ENCODE measurements around the gene SND1.

SND1 gene

DNA sequence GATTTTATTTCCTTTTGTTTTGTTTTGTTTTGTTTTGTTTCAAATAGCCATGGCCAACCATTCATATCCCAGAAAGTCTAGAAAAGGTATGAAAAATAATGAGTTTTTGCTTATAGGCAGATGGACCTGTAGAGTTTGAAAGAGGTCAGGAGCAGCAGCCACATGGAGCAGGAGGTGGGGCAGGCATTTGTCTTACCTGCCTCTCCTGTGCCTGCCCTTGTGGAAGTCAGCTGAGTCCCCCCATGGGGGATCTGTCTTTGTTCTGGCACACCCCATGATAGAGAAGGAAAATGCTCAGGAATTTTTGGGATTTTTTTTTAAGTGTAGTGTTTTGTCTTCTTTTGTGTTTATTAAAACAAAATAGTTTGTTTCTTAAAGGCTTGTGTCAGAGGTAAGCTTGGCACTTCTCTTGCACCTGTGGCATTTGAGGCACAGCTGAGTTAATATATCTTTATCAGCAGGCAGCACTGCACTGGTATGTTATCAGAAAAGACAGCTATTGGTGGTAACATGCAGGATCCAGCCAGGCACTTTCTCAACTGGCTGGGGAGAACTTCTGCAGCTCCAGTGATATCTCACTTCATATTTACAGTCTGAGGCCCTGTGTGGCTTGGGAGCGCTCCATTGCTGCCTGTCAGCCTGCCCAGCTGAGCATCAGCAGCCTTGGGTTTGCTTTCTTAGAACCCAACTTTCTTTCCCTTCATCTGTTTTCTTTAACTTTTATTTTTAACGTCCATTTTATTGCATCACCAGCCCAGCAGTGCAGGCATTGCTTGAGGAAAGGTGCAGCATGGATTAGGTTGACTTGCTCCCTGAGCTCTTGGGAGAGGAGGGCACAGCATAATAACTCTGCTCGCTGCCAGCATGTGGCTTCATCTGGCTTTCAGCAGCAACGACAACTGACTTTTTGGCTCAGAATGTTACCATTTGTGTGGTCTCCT, 334.9 kb downstream of the SND1 start:
- no peak for DNase-seq (ENCODE audit: extremely low read depth, low read depth)
- TF ChIP-seq, protein P1, sequence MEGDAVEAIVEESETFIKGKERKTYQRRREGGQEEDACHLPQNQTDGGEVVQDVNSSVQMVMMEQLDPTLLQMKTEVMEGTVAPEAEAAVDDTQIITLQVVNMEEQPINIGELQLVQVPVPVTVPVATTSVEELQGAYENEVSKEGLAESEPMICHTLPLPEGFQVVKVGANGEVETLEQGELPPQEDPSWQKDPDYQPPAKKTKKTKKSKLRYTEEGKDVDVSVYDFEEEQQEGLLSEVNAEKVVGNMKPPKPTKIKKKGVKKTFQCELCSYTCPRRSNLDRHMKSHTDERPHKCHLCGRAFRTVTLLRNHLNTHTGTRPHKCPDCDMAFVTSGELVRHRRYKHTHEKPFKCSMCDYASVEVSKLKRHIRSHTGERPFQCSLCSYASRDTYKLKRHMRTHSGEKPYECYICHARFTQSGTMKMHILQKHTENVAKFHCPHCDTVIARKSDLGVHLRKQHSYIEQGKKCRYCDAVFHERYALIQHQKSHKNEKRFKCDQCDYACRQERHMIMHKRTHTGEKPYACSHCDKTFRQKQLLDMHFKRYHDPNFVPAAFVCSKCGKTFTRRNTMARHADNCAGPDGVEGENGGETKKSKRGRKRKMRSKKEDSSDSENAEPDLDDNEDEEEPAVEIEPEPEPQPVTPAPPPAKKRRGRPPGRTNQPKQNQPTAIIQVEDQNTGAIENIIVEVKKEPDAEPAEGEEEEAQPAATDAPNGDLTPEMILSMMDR (IDR thresholded peaks at IDR 0.05; ENCODE audit: low read depth, low read length, missing control alignments): no peak
- H3K4me3 ChIP-seq (replicated peaks; ENCODE audit: low read depth, low read length): no peak overlapping the region

DNA sequence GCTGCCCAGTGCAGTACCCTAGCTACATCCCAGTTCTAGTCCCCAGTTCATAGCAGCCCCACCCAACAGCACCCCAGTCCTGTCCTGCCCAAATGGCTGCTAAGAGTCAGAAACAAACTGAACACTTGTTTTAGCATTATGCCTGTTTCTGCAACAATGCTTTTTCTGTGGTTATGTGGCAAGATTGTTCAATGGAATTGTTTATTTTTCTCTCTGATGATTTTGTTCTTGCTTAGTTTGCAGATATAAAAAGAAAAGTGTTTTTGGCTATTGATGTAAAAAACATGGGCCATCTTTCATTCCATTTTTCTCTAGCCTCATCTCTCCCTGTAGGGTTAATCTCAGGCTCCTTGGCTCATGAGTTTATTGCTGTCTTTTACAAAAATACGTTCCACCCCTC, 336.8 kb downstream of the SND1 start:
- no peak overlapping the region for H3K4me3 ChIP-seq (replicated peaks; ENCODE audit: low read depth, low read length)

DNA sequence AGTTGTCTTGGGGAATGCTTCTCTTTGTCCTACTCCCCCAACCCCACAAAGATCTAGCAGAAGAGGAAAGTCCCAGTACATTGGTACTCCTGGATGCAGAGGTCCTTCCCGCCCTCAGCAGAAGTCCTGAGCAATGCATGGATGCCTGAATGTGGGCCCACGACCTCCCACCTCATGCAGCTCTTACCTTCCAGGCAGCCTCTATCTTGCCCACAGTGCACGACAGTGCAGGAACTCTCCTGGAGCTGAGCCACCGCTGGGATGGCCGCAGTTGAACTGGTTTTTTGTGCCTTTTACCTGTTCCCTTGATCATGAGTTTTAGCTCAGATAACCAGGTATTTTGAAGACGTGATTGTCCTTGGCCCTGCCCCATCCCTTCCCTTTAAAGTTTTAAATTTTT, 341.3 kb downstream of the SND1 start:
- H3K4me3 ChIP-seq (replicated peaks; ENCODE audit: low read depth, low read length): no peak overlapping the region
- TF ChIP-seq, protein P1 (IDR thresholded peaks at IDR 0.05; ENCODE audit: low read depth, low read length, missing control alignments): no peak
- DNase-seq (ENCODE audit: extremely low read depth, low read depth): no peak

More for the DNA sequence above, 336.8 kb downstream of the SND1 start:
- no peak for DNase-seq (ENCODE audit: extremely low read depth, low read depth)
- TF ChIP-seq, protein P1 (IDR thresholded peaks at IDR 0.05; ENCODE audit: low read depth, low read length, missing control alignments): no peak

DNA sequence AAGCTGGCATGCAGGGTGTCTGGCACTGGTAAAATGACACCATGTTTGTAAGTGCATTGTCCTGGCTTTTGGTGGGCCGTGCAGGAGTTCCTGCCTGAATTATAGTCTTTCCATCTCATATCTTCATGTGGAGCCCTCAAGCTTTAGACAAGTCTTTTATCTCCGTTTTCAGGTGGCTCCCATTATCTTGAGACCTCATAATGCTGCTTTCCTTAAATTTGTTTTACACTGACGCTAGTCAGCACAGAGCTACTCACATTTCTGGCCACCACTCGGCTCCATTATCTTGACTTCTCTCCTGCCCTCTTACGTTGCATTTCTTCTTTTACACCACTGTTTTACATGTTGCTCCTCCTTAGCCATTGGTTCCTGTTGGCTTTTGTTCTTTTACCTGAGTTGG, 342.0 kb downstream of the SND1 start:
- no peak overlapping the region for H3K4me3 ChIP-seq (replicated peaks; ENCODE audit: low read depth, low read length)
- DNase-seq (ENCODE audit: extremely low read depth, low read depth): no peak
- TF ChIP-seq, protein P1 (IDR thresholded peaks at IDR 0.05; ENCODE audit: low read depth, low read length, missing control alignments): no peak

DNA sequence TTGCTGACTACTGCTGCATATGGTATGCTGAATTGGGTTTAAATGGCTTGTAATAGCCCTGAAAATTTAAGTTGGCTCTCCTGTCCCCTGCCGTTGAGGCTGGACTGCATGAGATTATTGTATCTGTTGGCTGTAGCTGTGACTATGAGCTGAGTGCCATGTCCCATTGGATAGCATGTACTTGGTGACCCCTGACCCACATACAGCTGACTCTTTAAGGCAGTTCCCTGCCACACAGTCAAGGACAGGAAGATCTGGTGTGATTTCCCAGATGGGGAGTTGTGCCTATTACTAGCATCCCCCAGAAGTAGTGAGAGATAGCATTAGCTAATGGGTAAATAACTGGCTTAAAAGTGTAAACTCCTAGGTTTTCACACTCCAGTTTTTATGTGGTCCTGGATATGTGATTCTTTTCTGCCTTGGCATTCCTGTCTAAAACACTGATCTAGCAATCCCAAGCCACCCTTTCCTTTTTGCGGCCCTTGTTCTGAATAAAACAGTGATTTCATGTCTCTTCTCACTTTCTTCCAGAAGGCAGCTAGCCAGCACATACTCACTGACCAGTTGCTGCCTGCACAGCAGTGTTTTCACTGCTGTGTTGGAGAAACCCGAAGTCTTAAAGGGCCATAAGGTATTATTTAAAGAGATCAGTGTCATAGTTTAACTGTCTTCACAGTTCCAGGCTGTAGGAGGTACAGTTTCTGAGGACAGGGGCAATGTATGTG, 343.3 kb downstream of the SND1 start:
- TF ChIP-seq, protein P1 (IDR thresholded peaks at IDR 0.05; ENCODE audit: low read depth, low read length, missing control alignments): no peak
- no peak for DNase-seq (ENCODE audit: extremely low read depth, low read depth)
- H3K4me3 ChIP-seq (replicated peaks; ENCODE audit: low read depth, low read length): no peak overlapping the region

DNA sequence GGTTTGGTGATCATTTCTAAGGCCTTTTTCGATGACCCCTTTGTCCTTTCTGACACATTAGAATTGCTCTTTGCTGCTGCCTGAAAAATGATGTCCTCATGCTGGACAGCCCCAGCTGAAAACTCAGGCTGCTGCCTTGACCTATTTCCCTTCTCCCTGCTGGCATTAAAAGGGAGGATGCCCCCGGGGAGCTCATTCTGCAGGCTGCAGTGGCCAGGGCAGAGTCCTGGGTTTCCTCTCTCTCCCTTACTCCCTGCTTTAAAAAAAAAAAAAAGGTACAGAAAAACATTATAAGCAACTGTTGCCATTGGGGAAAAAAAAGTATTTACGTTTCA, 343.9 kb downstream of the SND1 start:
- DNase-seq (ENCODE audit: extremely low read depth, low read depth): no peak
- TF ChIP-seq, protein P1 (IDR thresholded peaks at IDR 0.05; ENCODE audit: low read depth, low read length, missing control alignments): no peak
- H3K4me3 ChIP-seq (replicated peaks; ENCODE audit: low read depth, low read length): no peak overlapping the region
